ENCODE measurements around the gene USP24.

The USP24 gene

GRCh38 chr1:55131218-55131617 lies 83.9 kb downstream of the USP24 start:
- Histone ChIP-seq H2BK5ac (ENCODE audit: low read length) (no peak overlapping the region), H3K79me2 (ENCODE audit: control insufficient read depth, insufficient read depth, low read length) (no peaks in the 10 kb centered on the region), H2BK15ac (replicated peaks; ENCODE audit: low read depth) (no peak overlapping the region), H2BK120ac (ENCODE audit: low read depth, low read length) (no peak overlapping the region), H3K79me1 (ENCODE audit: low read length) (no peaks in the 10 kb centered on the region), H3K36me3 (ENCODE audit: control insufficient read depth, insufficient read depth, low read length) (peaks cover 7% of the 10 kb centered on the region), H3K4me2 (ENCODE audit: low read length) (no peak overlapping the region), H3K18ac (ENCODE audit: low read length) (no peak overlapping the region), H3K4me1 (ENCODE audit: control insufficient read depth, low read depth, low read length) (no peaks in the 10 kb centered on the region), H3K27ac (ENCODE audit: low read depth, low read length) (no peak overlapping the region), H3K23ac (ENCODE audit: low read length) (no peak overlapping the region), H3K27me3 (ENCODE audit: insufficient read depth, low read length, poor library complexity) (no peaks in the 10 kb centered on the region), H3K56ac (ENCODE audit: low read length) (no peak overlapping the region), H4K5ac (ENCODE audit: low read length) (no peak overlapping the region), H3K9ac (ENCODE audit: low read length) (no peak overlapping the region), H2AK5ac (ENCODE audit: low read length) (no peak overlapping the region), H3K4ac (ENCODE audit: low read depth, low read length) (no peak overlapping the region), H4K8ac (ENCODE audit: low read depth, low read length) (no peak overlapping the region), H3K4me3 (ENCODE audit: low read length) (no peak overlapping the region)
- DNase-seq: no peak
- no CpG with 5 or more reads among the region's 2 CpGs for WGBS (ENCODE audit: extremely low coverage, insufficient coverage, low lambda C conversion rate)

- Histone ChIP-seq H2BK15ac (replicated peaks; ENCODE audit: low read depth) (no peak overlapping the region), H4K8ac (ENCODE audit: low read depth, low read length) (no peak overlapping the region), H3K4ac (ENCODE audit: low read depth, low read length) (no peak overlapping the region), H3K4me1 (ENCODE audit: control insufficient read depth, low read depth, low read length) (no peaks in the 10 kb centered on the region), H3K36me3 (ENCODE audit: control insufficient read depth, insufficient read depth, low read length) (peaks cover 11% of the 10 kb centered on the region), H3K23ac (ENCODE audit: low read length) (no peak overlapping the region), H4K5ac (ENCODE audit: low read length) (no peak overlapping the region), H2BK5ac (ENCODE audit: low read length) (no peak overlapping the region), H3K56ac (ENCODE audit: low read length) (no peak overlapping the region), H3K18ac (ENCODE audit: low read length) (no peak overlapping the region), H3K27me3 (ENCODE audit: insufficient read depth, low read length, poor library complexity) (no peaks in the 10 kb centered on the region), H2AK5ac (ENCODE audit: low read length) (no peak overlapping the region), H3K4me3 (ENCODE audit: low read length) (no peak overlapping the region), H2BK120ac (ENCODE audit: low read depth, low read length) (no peak overlapping the region), H3K4me2 (ENCODE audit: low read length) (no peak overlapping the region), H3K79me2 (ENCODE audit: control insufficient read depth, insufficient read depth, low read length) (no peaks in the 10 kb centered on the region), H3K9ac (ENCODE audit: low read length) (no peak overlapping the region), H3K79me1 (ENCODE audit: low read length) (no peaks in the 10 kb centered on the region), H3K27ac (ENCODE audit: low read depth, low read length) (no peak overlapping the region)
- DNase-seq: no peak
- no CpG with 5 or more reads among the region's 4 CpGs for WGBS (ENCODE audit: extremely low coverage, insufficient coverage, low lambda C conversion rate)
Measured at GRCh38 chr1:55129194-55129728, 85.9 kb downstream of the USP24 start.

GRCh38 chr1:55128418-55128995 lies 86.7 kb downstream of the USP24 start:
- no peak overlapping the region for H3K23ac ChIP-seq (ENCODE audit: low read length)
- no peak overlapping the region for H2AK5ac ChIP-seq (ENCODE audit: low read length)
- no peak overlapping the region for H3K9ac ChIP-seq (ENCODE audit: low read length)
- no peak overlapping the region for H2BK5ac ChIP-seq (ENCODE audit: low read length)
- no peak overlapping the region for H3K4me3 ChIP-seq (ENCODE audit: low read length)
- H4K5ac ChIP-seq (ENCODE audit: low read length): no peak overlapping the region
- no CpG with 5 or more reads among the region's 7 CpGs for WGBS (ENCODE audit: extremely low coverage, insufficient coverage, low lambda C conversion rate)
- H4K8ac ChIP-seq (ENCODE audit: low read depth, low read length): no peak overlapping the region
- no peak overlapping the region for H3K4me2 ChIP-seq (ENCODE audit: low read length)
- H3K36me3 ChIP-seq (ENCODE audit: control insufficient read depth, insufficient read depth, low read length): peaks cover 11% of the 10 kb centered on the region
- no peak overlapping the region for H3K4ac ChIP-seq (ENCODE audit: low read depth, low read length)
- no peaks in the 10 kb centered on the region for H3K4me1 ChIP-seq (ENCODE audit: control insufficient read depth, low read depth, low read length)
- H3K79me2 ChIP-seq (ENCODE audit: control insufficient read depth, insufficient read depth, low read length): no peaks in the 10 kb centered on the region
- H2BK120ac ChIP-seq (ENCODE audit: low read depth, low read length): no peak overlapping the region
- H3K18ac ChIP-seq (ENCODE audit: low read length): no peak overlapping the region
- H3K56ac ChIP-seq (ENCODE audit: low read length): no peak overlapping the region
- H3K27me3 ChIP-seq (ENCODE audit: insufficient read depth, low read length, poor library complexity): no peaks in the 10 kb centered on the region
- no peak overlapping the region for H3K27ac ChIP-seq (ENCODE audit: low read depth, low read length)
- no peak for DNase-seq
- no peaks in the 10 kb centered on the region for H3K79me1 ChIP-seq (ENCODE audit: low read length)
- no peak overlapping the region for H2BK15ac ChIP-seq (replicated peaks; ENCODE audit: low read depth)

DNA sequence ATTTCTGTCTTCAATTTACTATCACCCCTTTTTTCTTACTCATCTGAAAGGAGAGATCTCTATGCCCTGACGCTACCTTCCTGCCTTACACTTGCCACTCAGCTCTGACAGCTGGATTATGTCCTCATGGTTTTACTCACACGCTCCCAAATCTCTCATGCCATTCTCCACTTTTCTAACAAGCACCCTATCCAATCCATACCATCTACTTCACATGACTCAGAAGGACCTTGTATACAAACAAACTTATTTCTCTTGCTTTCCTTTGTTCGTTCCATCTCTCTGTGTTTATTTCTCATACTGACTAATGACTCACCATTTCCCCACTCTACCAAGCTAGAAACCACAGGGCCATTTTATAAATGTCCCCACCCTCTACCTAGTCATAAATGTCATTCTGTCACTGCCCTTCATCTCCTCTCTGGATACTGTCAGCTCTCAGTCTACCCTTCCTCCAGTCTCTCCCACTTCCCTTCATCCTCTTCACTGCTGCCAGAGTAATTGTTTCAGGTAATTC lies 87.3 kb downstream of the USP24 start:
- Histone ChIP-seq H3K4me1 (ENCODE audit: control insufficient read depth, low read depth, low read length) (no peaks in the 10 kb centered on the region), H2AK5ac (ENCODE audit: low read length) (no peak overlapping the region), H3K9ac (ENCODE audit: low read length) (no peak overlapping the region), H3K4me2 (ENCODE audit: low read length) (no peak overlapping the region), H3K56ac (ENCODE audit: low read length) (no peak overlapping the region), H2BK5ac (ENCODE audit: low read length) (no peak overlapping the region), H2BK15ac (replicated peaks; ENCODE audit: low read depth) (no peak overlapping the region), H3K27ac (ENCODE audit: low read depth, low read length) (no peak overlapping the region), H3K79me1 (ENCODE audit: low read length) (no peaks in the 10 kb centered on the region), H4K5ac (ENCODE audit: low read length) (no peak overlapping the region), H3K18ac (ENCODE audit: low read length) (no peak overlapping the region), H3K23ac (ENCODE audit: low read length) (no peak overlapping the region), H3K4ac (ENCODE audit: low read depth, low read length) (no peak overlapping the region), H3K36me3 (ENCODE audit: control insufficient read depth, insufficient read depth, low read length) (peaks cover 11% of the 10 kb centered on the region), H3K27me3 (ENCODE audit: insufficient read depth, low read length, poor library complexity) (no peaks in the 10 kb centered on the region), H3K4me3 (ENCODE audit: low read length) (no peak overlapping the region), H4K8ac (ENCODE audit: low read depth, low read length) (no peak overlapping the region), H2BK120ac (ENCODE audit: low read depth, low read length) (no peak overlapping the region), H3K79me2 (ENCODE audit: control insufficient read depth, insufficient read depth, low read length) (no peaks in the 10 kb centered on the region)
- no peak for DNase-seq
- WGBS (ENCODE audit: extremely low coverage, insufficient coverage, low lambda C conversion rate): no CpG with 5 or more reads among the region's 3 CpGs

GRCh38 chr1:55124470-55124869 lies 90.7 kb downstream of the USP24 start:
- Histone ChIP-seq H2BK15ac (replicated peaks; ENCODE audit: low read depth) (no peak overlapping the region), H3K4me2 (ENCODE audit: low read length) (no peak overlapping the region), H3K4me1 (ENCODE audit: control insufficient read depth, low read depth, low read length) (no peaks in the 10 kb centered on the region), H3K18ac (ENCODE audit: low read length) (no peak overlapping the region), H2AK5ac (ENCODE audit: low read length) (no peak overlapping the region), H3K9ac (ENCODE audit: low read length) (no peak overlapping the region), H3K56ac (ENCODE audit: low read length) (no peak overlapping the region), H2BK120ac (ENCODE audit: low read depth, low read length) (no peak overlapping the region), H3K79me1 (ENCODE audit: low read length) (no peaks in the 10 kb centered on the region), H4K5ac (ENCODE audit: low read length) (no peak overlapping the region), H3K36me3 (ENCODE audit: control insufficient read depth, insufficient read depth, low read length) (peaks cover 14% of the 10 kb centered on the region), H3K4me3 (ENCODE audit: low read length) (no peak overlapping the region), H3K27me3 (ENCODE audit: insufficient read depth, low read length, poor library complexity) (no peaks in the 10 kb centered on the region), H2BK5ac (ENCODE audit: low read length) (no peak overlapping the region), H3K27ac (ENCODE audit: low read depth, low read length) (no peak overlapping the region), H4K8ac (ENCODE audit: low read depth, low read length) (no peak overlapping the region), H3K79me2 (ENCODE audit: control insufficient read depth, insufficient read depth, low read length) (no peaks in the 10 kb centered on the region), H3K23ac (ENCODE audit: low read length) (no peak overlapping the region), H3K4ac (ENCODE audit: low read depth, low read length) (no peak overlapping the region)
- no CpG with 5 or more reads among the region's 5 CpGs for WGBS (ENCODE audit: extremely low coverage, insufficient coverage, low lambda C conversion rate)
- DNase-seq: no peak

- H2AK5ac ChIP-seq (ENCODE audit: low read length): no peak overlapping the region
- H3K18ac ChIP-seq (ENCODE audit: low read length): no peak overlapping the region
- no peak overlapping the region for H4K8ac ChIP-seq (ENCODE audit: low read depth, low read length)
- no peak overlapping the region for H3K23ac ChIP-seq (ENCODE audit: low read length)
- WGBS (ENCODE audit: extremely low coverage, insufficient coverage, low lambda C conversion rate): no CpG with 5 or more reads among the region's 5 CpGs
- H3K56ac ChIP-seq (ENCODE audit: low read length): no peak overlapping the region
- H3K9ac ChIP-seq (ENCODE audit: low read length): no peak overlapping the region
- no peaks in the 10 kb centered on the region for H3K27me3 ChIP-seq (ENCODE audit: insufficient read depth, low read length, poor library complexity)
- no peaks in the 10 kb centered on the region for H3K79me1 ChIP-seq (ENCODE audit: low read length)
- no peak overlapping the region for H2BK15ac ChIP-seq (replicated peaks; ENCODE audit: low read depth)
- no peak overlapping the region for H2BK5ac ChIP-seq (ENCODE audit: low read length)
- no peak overlapping the region for H4K5ac ChIP-seq (ENCODE audit: low read length)
- H3K4me1 ChIP-seq (ENCODE audit: control insufficient read depth, low read depth, low read length): no peaks in the 10 kb centered on the region
- H3K4me3 ChIP-seq (ENCODE audit: low read length): no peak overlapping the region
- H2BK120ac ChIP-seq (ENCODE audit: low read depth, low read length): no peak overlapping the region
- no peaks in the 10 kb centered on the region for H3K79me2 ChIP-seq (ENCODE audit: control insufficient read depth, insufficient read depth, low read length)
- DNase-seq: no peak
- H3K27ac ChIP-seq (ENCODE audit: low read depth, low read length): no peak overlapping the region
- peaks cover 12% of the 10 kb centered on the region for H3K36me3 ChIP-seq (ENCODE audit: control insufficient read depth, insufficient read depth, low read length)
- H3K4me2 ChIP-seq (ENCODE audit: low read length): no peak overlapping the region
- no peak overlapping the region for H3K4ac ChIP-seq (ENCODE audit: low read depth, low read length)
Measured at GRCh38 chr1:55120538-55120937, 94.6 kb downstream of the USP24 start.
